ENCODE data around the gene SH3RF3.

Gene SH3RF3

GRCh38 chr2:109459485-109459884 is 330.5 kb downstream of the SH3RF3 start:
- H3K9me3 ChIP-seq (ENCODE audit: control insufficient read depth, low read length): no peaks in the 10 kb centered on the region
- no peaks in the 10 kb centered on the region for H3K36me3 ChIP-seq (ENCODE audit: control insufficient read depth, insufficient read depth, low read length)
- H3K4me3 ChIP-seq (ENCODE audit: extremely low read depth, insufficient read depth, low read length, poor library complexity, severe bottlenecking): no peak overlapping the region
- no peak overlapping the region for H3K27ac ChIP-seq (ENCODE audit: low read depth, low read length, severe bottlenecking)
- 78 to 83% methylated on average over 4 of the region's 6 CpGs for WGBS, 2 experiments (ENCODE audit: insufficient coverage in 2 of 2)
- H3K4me1 ChIP-seq (ENCODE audit: control insufficient read depth, insufficient read depth, low read length, poor library complexity, severe bottlenecking): peaks cover 8% of the 10 kb centered on the region

GRCh38 chr2:109460553-109461324 is 331.7 kb downstream of the SH3RF3 start:
- no peak overlapping the region for H3K4me3 ChIP-seq (ENCODE audit: extremely low read depth, insufficient read depth, low read length, poor library complexity, severe bottlenecking)
- peaks cover 8% of the 10 kb centered on the region for H3K4me1 ChIP-seq (ENCODE audit: control insufficient read depth, insufficient read depth, low read length, poor library complexity, severe bottlenecking)
- H3K27ac ChIP-seq (ENCODE audit: low read depth, low read length, severe bottlenecking): no peak overlapping the region
- WGBS, 2 experiments (ENCODE audit: insufficient coverage in 2 of 2): 92 to 100% methylated on average over 4 of the region's 4 CpGs
- no peaks in the 10 kb centered on the region for H3K9me3 ChIP-seq (ENCODE audit: control insufficient read depth, low read length)
- H3K36me3 ChIP-seq (ENCODE audit: control insufficient read depth, insufficient read depth, low read length): no peaks in the 10 kb centered on the region

GRCh38 chr2:109463236-109463635 is 334.2 kb downstream of the SH3RF3 start:
- H3K4me3 ChIP-seq (ENCODE audit: extremely low read depth, insufficient read depth, low read length, poor library complexity, severe bottlenecking): no peak overlapping the region
- no peaks in the 10 kb centered on the region for H3K36me3 ChIP-seq (ENCODE audit: control insufficient read depth, insufficient read depth, low read length)
- H3K9me3 ChIP-seq (ENCODE audit: control insufficient read depth, low read length): no peaks in the 10 kb centered on the region
- peaks cover 22% of the 10 kb centered on the region for H3K4me1 ChIP-seq (ENCODE audit: control insufficient read depth, insufficient read depth, low read length, poor library complexity, severe bottlenecking)
- 60 to 91% methylated on average over 2 to 3 of the region's 6 CpGs for WGBS, 2 experiments (ENCODE audit: insufficient coverage in 2 of 2)
- H3K27ac ChIP-seq (ENCODE audit: low read depth, low read length, severe bottlenecking): no peak overlapping the region

- H3K36me3 ChIP-seq (ENCODE audit: control insufficient read depth, insufficient read depth, low read length): no peaks in the 10 kb centered on the region
- no peak overlapping the region for H3K4me3 ChIP-seq (ENCODE audit: extremely low read depth, insufficient read depth, low read length, poor library complexity, severe bottlenecking)
- H3K27ac ChIP-seq (ENCODE audit: low read depth, low read length, severe bottlenecking): no peak overlapping the region
- WGBS, 2 experiments (ENCODE audit: insufficient coverage in 2 of 2): 81 to 86% methylated on average over 3 to 4 of the region's 5 CpGs
- H3K4me1 ChIP-seq (ENCODE audit: control insufficient read depth, insufficient read depth, low read length, poor library complexity, severe bottlenecking): peaks cover 24% of the 10 kb centered on the region
- no peaks in the 10 kb centered on the region for H3K9me3 ChIP-seq (ENCODE audit: control insufficient read depth, low read length)
Measured at GRCh38 chr2:109463891-109464290, 334.9 kb downstream of the SH3RF3 start.

GRCh38 chr2:109466674-109467575 is 337.9 kb downstream of the SH3RF3 start:
- peaks cover 32% of the 10 kb centered on the region for H3K4me1 ChIP-seq (ENCODE audit: control insufficient read depth, insufficient read depth, low read length, poor library complexity, severe bottlenecking)
- no peaks in the 10 kb centered on the region for H3K36me3 ChIP-seq (ENCODE audit: control insufficient read depth, insufficient read depth, low read length)
- WGBS, 2 experiments (ENCODE audit: insufficient coverage in 2 of 2): 77 to 82% methylated on average over 3 to 5 of the region's 8 CpGs
- H3K9me3 ChIP-seq (ENCODE audit: control insufficient read depth, low read length): no peaks in the 10 kb centered on the region
- H3K27ac ChIP-seq (ENCODE audit: low read depth, low read length, severe bottlenecking): peak overlapping the region; percentile 71
- no peak overlapping the region for H3K4me3 ChIP-seq (ENCODE audit: extremely low read depth, insufficient read depth, low read length, poor library complexity, severe bottlenecking)

- H3K27ac ChIP-seq (ENCODE audit: low read depth, low read length, severe bottlenecking): no peak overlapping the region
- H3K4me3 ChIP-seq (ENCODE audit: extremely low read depth, insufficient read depth, low read length, poor library complexity, severe bottlenecking): no peak overlapping the region
Measured at GRCh38 chr2:109467701-109468100, 338.7 kb downstream of the SH3RF3 start.

GRCh38 chr2:109468893-109469292 is 339.9 kb downstream of the SH3RF3 start:
- 86 to 95% methylated on average over 3 to 7 of the region's 7 CpGs for WGBS, 2 experiments (ENCODE audit: insufficient coverage in 2 of 2)
- no peak overlapping the region for H3K4me3 ChIP-seq (ENCODE audit: extremely low read depth, insufficient read depth, low read length, poor library complexity, severe bottlenecking)
- H3K9me3 ChIP-seq (ENCODE audit: control insufficient read depth, low read length): no peaks in the 10 kb centered on the region
- H3K4me1 ChIP-seq (ENCODE audit: control insufficient read depth, insufficient read depth, low read length, poor library complexity, severe bottlenecking): peaks cover 32% of the 10 kb centered on the region
- no peaks in the 10 kb centered on the region for H3K36me3 ChIP-seq (ENCODE audit: control insufficient read depth, insufficient read depth, low read length)
- H3K27ac ChIP-seq (ENCODE audit: low read depth, low read length, severe bottlenecking): no peak overlapping the region

More at GRCh38 chr2:109467701-109468100, 338.7 kb downstream of the SH3RF3 start:
- Histone ChIP-seq H3K9me3 (ENCODE audit: control insufficient read depth, low read length) (no peaks in the 10 kb centered on the region), H3K4me1 (ENCODE audit: control insufficient read depth, insufficient read depth, low read length, poor library complexity, severe bottlenecking) (peaks cover 32% of the 10 kb centered on the region), H3K36me3 (ENCODE audit: control insufficient read depth, insufficient read depth, low read length) (no peaks in the 10 kb centered on the region)
- 88 to 94% methylated on average over 7 to 9 of the region's 9 CpGs for WGBS, 2 experiments (ENCODE audit: insufficient coverage in 2 of 2)

GRCh38 chr2:109471658-109472057 is 342.7 kb downstream of the SH3RF3 start:
- H3K36me3 ChIP-seq (ENCODE audit: control insufficient read depth, insufficient read depth, low read length): no peaks in the 10 kb centered on the region
- no peak overlapping the region for H3K27ac ChIP-seq (ENCODE audit: low read depth, low read length, severe bottlenecking)
- 93 to 100% methylated on average over 2 to 3 of the region's 3 CpGs for WGBS, 2 experiments (ENCODE audit: insufficient coverage in 2 of 2)
- H3K4me1 ChIP-seq (ENCODE audit: control insufficient read depth, insufficient read depth, low read length, poor library complexity, severe bottlenecking): peaks cover 32% of the 10 kb centered on the region
- H3K4me3 ChIP-seq (ENCODE audit: extremely low read depth, insufficient read depth, low read length, poor library complexity, severe bottlenecking): no peak overlapping the region
- H3K9me3 ChIP-seq (ENCODE audit: control insufficient read depth, low read length): no peaks in the 10 kb centered on the region

GRCh38 chr2:109472331-109472959 is 343.4 kb downstream of the SH3RF3 start:
- H3K4me3 ChIP-seq (ENCODE audit: extremely low read depth, insufficient read depth, low read length, poor library complexity, severe bottlenecking): no peak overlapping the region
- no peaks in the 10 kb centered on the region for H3K9me3 ChIP-seq (ENCODE audit: control insufficient read depth, low read length)
- WGBS, 2 experiments (ENCODE audit: insufficient coverage in 2 of 2): 79 to 93% methylated on average over 8 to 9 of the region's 14 CpGs
- H3K4me1 ChIP-seq (ENCODE audit: control insufficient read depth, insufficient read depth, low read length, poor library complexity, severe bottlenecking): peaks cover 27% of the 10 kb centered on the region
- H3K27ac ChIP-seq (ENCODE audit: low read depth, low read length, severe bottlenecking): no peak overlapping the region
- no peaks in the 10 kb centered on the region for H3K36me3 ChIP-seq (ENCODE audit: control insufficient read depth, insufficient read depth, low read length)

- H3K27ac ChIP-seq (ENCODE audit: low read depth, low read length, severe bottlenecking): peak overlapping the region; percentile 10
- 79 to 81% methylated on average over 9 to 10 of the region's 10 CpGs for WGBS, 2 experiments (ENCODE audit: insufficient coverage in 2 of 2)
- H3K9me3 ChIP-seq (ENCODE audit: control insufficient read depth, low read length): no peaks in the 10 kb centered on the region
- no peaks in the 10 kb centered on the region for H3K36me3 ChIP-seq (ENCODE audit: control insufficient read depth, insufficient read depth, low read length)
- H3K4me3 ChIP-seq (ENCODE audit: extremely low read depth, insufficient read depth, low read length, poor library complexity, severe bottlenecking): no peak overlapping the region
- H3K4me1 ChIP-seq (ENCODE audit: control insufficient read depth, insufficient read depth, low read length, poor library complexity, severe bottlenecking): peaks cover 22% of the 10 kb centered on the region
Measured at GRCh38 chr2:109472974-109473373, 344.0 kb downstream of the SH3RF3 start.
